ENCODE measurements around the gene DACH1.

The DACH1 gene

GRCh38 chr13:71624653-71625600 lies 242.1 kb downstream of the DACH1 start:
- no peak for DNase-seq (ENCODE audit: low read depth)

- DNase-seq (ENCODE audit: low read depth) = no peak
Measured at GRCh38 chr13:71621174-71622124, 245.6 kb downstream of the DACH1 start.

- DNase-seq (ENCODE audit: low read depth) = no peak
Measured at GRCh38 chr13:71619096-71619495, 247.9 kb downstream of the DACH1 start.

GRCh38 chr13:71618159-71618558 lies 248.8 kb downstream of the DACH1 start:
- no peak for DNase-seq (ENCODE audit: low read depth)

- no peak for DNase-seq (ENCODE audit: low read depth)
Measured at GRCh38 chr13:71617265-71617664, 249.7 kb downstream of the DACH1 start.

GRCh38 chr13:71613066-71613745 lies 253.8 kb downstream of the DACH1 start:
- no peak for DNase-seq (ENCODE audit: low read depth)

- no peak for DNase-seq (ENCODE audit: low read depth)
Measured at GRCh38 chr13:71611292-71611691, 255.7 kb downstream of the DACH1 start.

- no peak for DNase-seq (ENCODE audit: low read depth)
Measured at GRCh38 chr13:71610876-71611275, 256.1 kb downstream of the DACH1 start.

- DNase-seq (ENCODE audit: low read depth) = no peak
Measured at GRCh38 chr13:71609271-71609670, 257.7 kb downstream of the DACH1 start.

GRCh38 chr13:71607575-71607974 lies 259.4 kb downstream of the DACH1 start:
- DNase-seq (ENCODE audit: low read depth) = no peak

GRCh38 chr13:71606818-71607217 lies 260.2 kb downstream of the DACH1 start:
- DNase-seq (ENCODE audit: low read depth) = no peak

GRCh38 chr13:71605744-71606143 lies 261.3 kb downstream of the DACH1 start:
- DNase-seq (ENCODE audit: low read depth) = no peak

GRCh38 chr13:71603255-71603654 lies 263.7 kb downstream of the DACH1 start:
- DNase-seq (ENCODE audit: low read depth) = no peak

GRCh38 chr13:71602344-71602743 lies 264.7 kb downstream of the DACH1 start:
- DNase-seq (ENCODE audit: low read depth) = no peak

- DNase-seq (ENCODE audit: low read depth) = no peak
Measured at GRCh38 chr13:71597150-71597549, 269.9 kb downstream of the DACH1 start.

GRCh38 chr13:71596116-71596515 lies 270.9 kb downstream of the DACH1 start:
- DNase-seq (ENCODE audit: low read depth) = no peak

- DNase-seq (ENCODE audit: low read depth) = no peak
Measured at GRCh38 chr13:71593566-71593965, 273.4 kb downstream of the DACH1 start.

- no peak for DNase-seq (ENCODE audit: low read depth)
Measured at GRCh38 chr13:71591374-71591773, 275.6 kb downstream of the DACH1 start.

- DNase-seq (ENCODE audit: low read depth) = no peak
Measured at GRCh38 chr13:71590654-71591148, 276.3 kb downstream of the DACH1 start.

GRCh38 chr13:71589032-71589431 lies 278.0 kb downstream of the DACH1 start:
- DNase-seq (ENCODE audit: low read depth) = no peak

GRCh38 chr13:71587817-71588216 lies 279.2 kb downstream of the DACH1 start:
- DNase-seq (ENCODE audit: low read depth) = no peak

GRCh38 chr13:71587193-71587592 lies 279.8 kb downstream of the DACH1 start:
- no peak for DNase-seq (ENCODE audit: low read depth)
